Activated T-helper 2 cell treated with anti-CD3 and anti-CD28 coated beads, Interferon-gamma antibody, Interleukin-2, Interleukin-4, amounts not matched to agents 10 μg/mL and 5 μg/mL and 100 μg/mL, durations not matched to agents 14 hours and 24 hours and 36 hours (primary cell): ENCODE results near the gene CMTM4. TPM values are rescaled to one million over a fixed set of nuclear protein-coding genes. Genes with fewer than 3 reads are reported as not detected.
"Not testable (repeated sequence)": the region's sequence is repeated elsewhere in the genome, so short reads cannot be mapped to it uniquely, and the experiment has no call there.

Experiments
- DNase-seq: peaks from one replicate; pipeline ENCODE4 v3.0.0; 2021; ENCODE audit warnings: low spot score
- H3K27ac Mint-ChIP-seq: one replicate; pipeline ENCODE4 v1.8.0; 2021; ENCODE audit warnings: mixed read lengths
- H3K27me3 Mint-ChIP-seq: one replicate; pipeline ENCODE4 v1.8.0; 2021; ENCODE audit warnings: low read depth, mixed read lengths
- H3K36me3 Mint-ChIP-seq: one replicate; pipeline ENCODE4 v1.8.0; 2021; ENCODE audit warnings: low read depth, mixed read lengths
- H3K4me1 Mint-ChIP-seq: one replicate; pipeline ENCODE4 v1.8.0; 2021; ENCODE audit warnings: low read depth, mixed read lengths
- H3K4me3 Mint-ChIP-seq: one replicate; pipeline ENCODE4 v1.8.0; 2021; ENCODE audit warnings: low read depth, mild to moderate bottlenecking, moderate library complexity, mixed read lengths
- H3K9me3 Mint-ChIP-seq: one replicate; pipeline ENCODE4 v1.8.0; 2021; ENCODE audit warnings: mixed read lengths
- intact Hi-C: fragments of 100-400 bp; cut with micrococcal nuclease; formaldehyde crosslinking; loops from one replicate; pipeline ENCODE4 v1.15.1; 2023
- total RNA-seq: library from RNA; stranded (reverse); gene quantifications from 2 replicates; pipeline ENCODE4 v1.2.3, GENCODE V29; 2022

The CMTM4 gene
- total RNA-seq, 1 donor from 2014 or later, result 4.0 TPM

DNA sequence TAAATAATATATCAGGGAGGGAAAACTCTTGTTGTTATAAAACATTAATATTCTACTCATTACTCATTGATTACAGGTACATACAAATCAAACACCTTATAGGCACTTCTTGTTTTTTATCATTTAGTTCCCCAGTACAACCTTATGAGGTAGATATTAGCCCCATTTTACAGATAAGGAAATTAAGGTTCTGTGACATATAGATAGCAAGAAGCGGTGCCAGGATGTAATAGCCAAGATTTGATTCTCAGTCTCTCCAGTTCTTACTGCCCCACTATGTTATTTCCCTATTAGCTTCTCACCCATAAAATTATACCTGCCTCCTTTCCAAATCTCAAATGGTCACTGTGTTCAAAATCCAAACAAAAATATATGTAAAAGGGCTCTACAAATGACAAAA, 55.2 kb downstream of the CMTM4 start:
- no peak for DNase-seq
- no peaks in the 10 kb centered on the region for H3K9me3 Mint-ChIP-seq
- no peaks in the 10 kb centered on the region for H3K4me1 Mint-ChIP-seq
- intact Hi-C loops, result no loop called here
- H3K27ac Mint-ChIP-seq, result no peak overlapping the region
- no peaks in the 10 kb centered on the region for H3K36me3 Mint-ChIP-seq
- peaks cover 15% of the 10 kb centered on the region for H3K27me3 Mint-ChIP-seq
- no peak overlapping the region for H3K4me3 Mint-ChIP-seq

DNA sequence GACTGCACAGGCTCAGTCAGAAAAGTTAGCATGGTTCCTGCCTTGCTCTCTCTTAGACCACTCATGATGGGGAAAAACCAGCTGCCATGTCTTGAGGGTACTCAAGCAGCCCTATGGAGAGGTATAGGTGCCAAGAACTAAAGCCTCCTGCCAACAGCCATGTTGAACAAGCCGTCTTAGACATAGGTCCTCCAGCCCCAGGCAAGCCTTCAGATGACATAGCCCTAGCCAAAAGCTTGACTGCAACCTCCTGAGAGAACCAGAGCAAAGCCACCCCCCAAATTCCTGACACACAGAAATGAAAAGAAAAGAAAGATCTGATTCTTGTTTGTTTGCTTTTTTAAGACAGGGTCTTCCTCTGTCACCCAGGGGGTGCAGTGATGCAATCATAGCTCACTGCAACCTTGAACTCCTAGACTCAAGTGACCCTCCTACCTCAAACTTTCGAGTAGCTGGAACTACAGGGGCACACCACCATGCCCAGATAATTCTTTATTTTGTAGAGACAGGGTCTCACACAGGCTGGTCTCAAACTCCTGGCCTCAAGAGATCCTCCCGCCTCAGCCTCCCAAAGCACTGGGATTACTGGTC, 55.7 kb downstream of the CMTM4 start:
- H3K36me3 Mint-ChIP-seq, result no peaks in the 10 kb centered on the region
- no peak for DNase-seq
- H3K4me3 Mint-ChIP-seq, result no peak overlapping the region
- no peaks in the 10 kb centered on the region for H3K9me3 Mint-ChIP-seq
- H3K27me3 Mint-ChIP-seq, result peaks cover 15% of the 10 kb centered on the region
- intact Hi-C loops, result no loop called here
- no peaks in the 10 kb centered on the region for H3K4me1 Mint-ChIP-seq
- H3K27ac Mint-ChIP-seq, result no peak overlapping the region

DNA sequence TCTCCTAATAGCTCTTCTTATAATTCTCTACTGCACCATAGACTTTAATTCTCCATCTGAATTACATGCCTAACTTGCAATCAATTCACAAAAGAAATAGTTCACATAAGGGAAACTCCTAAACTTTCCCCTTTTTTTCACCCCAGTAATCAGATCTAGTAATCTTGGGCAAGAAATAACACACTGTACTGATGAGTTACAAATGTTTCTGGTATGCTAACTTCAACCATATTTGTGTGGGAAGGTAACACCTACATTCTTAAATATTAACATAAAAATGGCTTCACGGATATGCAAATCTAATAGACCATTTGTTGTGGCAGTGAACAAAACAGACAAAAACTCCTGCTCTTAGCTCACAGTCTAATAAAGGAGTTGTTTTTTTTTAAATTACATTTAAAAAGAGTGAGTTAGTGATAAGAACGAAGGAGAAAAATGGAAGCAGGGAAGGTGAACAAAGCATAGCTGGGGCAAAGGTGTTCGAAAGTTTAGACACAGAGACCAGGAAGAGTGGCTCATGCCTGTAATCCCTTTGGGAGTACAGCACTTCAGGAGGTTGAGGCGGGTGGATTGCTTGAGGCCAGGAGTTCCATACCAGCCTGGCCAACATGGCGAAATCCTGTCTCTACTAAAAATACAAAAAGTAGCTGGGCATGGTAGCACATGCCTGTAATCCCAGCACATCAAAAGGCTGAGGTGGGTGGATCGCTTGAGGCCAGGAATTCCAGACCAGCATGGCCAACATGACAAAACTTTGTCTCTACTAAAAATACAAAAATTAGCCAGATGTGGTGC, 57.3 kb downstream of the CMTM4 start:
- Mint-ChIP-seq H3K27me3 (peaks cover 15% of the 10 kb centered on the region), H3K27ac (no peak overlapping the region), H3K4me3 (no peak overlapping the region), H3K4me1 (no peaks in the 10 kb centered on the region), H3K9me3 (no peaks in the 10 kb centered on the region), H3K36me3 (no peaks in the 10 kb centered on the region)
- intact Hi-C loops, result no loop called here
- DNase-seq, result no peak

DNA sequence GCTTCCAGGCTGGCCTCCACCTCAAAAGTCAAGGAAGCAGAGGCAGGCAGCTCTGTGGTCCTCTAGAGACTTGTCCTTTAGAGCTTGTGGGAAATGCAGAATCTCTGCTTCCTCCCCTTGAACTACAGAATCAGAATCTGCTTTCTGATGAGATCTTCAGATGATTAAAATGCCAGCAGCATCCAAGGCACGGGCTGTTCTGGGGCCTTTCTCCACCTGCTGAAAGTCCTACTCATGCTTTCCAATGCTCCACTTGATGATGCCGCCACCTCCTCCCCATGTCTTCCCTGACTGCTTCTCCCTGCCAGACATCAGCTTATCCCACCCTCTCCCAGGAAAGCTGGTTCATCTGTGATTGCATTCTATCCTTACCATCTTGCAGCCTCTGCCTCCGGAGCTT, 58.7 kb downstream of the CMTM4 start:
- peaks cover 15% of the 10 kb centered on the region for H3K27me3 Mint-ChIP-seq

DNA sequence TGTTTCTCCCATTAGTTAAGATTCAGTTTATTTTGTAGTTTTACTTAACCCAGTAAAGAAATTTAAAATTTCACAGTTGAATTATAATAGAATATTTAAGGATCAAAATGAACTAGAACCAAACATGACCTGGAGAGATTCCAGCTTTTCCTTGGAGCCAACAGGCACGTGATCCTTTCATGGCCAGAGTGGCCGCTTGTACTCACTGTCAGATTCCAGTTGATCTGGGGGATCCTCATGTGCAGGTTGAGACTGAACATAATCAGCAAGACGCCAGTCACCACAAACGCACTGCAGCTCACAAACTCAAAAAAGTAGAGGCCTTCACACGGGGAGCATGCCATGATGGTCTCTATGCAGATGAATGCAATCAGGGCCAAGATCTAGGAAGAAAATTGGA, 60.3 kb downstream of the CMTM4 start:
- no peaks in the 10 kb centered on the region for H3K9me3 Mint-ChIP-seq

More for the DNA sequence above, 58.7 kb downstream of the CMTM4 start:
- Mint-ChIP-seq H3K4me1 (no peaks in the 10 kb centered on the region), H3K4me3 (no peak overlapping the region), H3K27ac (no peak overlapping the region), H3K9me3 (no peaks in the 10 kb centered on the region), H3K36me3 (no peaks in the 10 kb centered on the region)
- intact Hi-C loops, result no loop called here
- no peak for DNase-seq

DNA sequence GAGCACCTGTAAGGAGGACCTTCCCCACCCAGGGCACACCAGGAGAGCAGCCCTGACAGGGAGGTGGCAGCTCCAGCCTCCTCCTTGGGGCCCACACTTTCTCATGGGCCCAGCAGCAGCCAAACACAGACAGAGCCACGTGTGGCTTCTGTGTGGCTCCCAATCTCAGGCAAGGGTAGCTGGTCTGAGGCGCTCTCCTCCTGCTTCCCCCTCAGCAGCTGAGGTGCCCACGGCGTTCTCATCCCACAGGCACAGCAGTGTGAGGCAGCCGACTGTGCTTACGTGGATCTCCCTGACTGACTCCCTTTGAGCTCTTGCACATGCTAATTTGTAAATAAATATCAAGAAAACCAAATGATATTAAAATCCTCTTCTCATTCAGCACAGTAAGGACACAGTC, 61.1 kb downstream of the CMTM4 start:
- H3K27me3 Mint-ChIP-seq, result peaks cover 5% of the 10 kb centered on the region
- DNase-seq, result no peak

More for the DNA sequence above, 60.3 kb downstream of the CMTM4 start:
- intact Hi-C loops, result no loop called here
- DNase-seq, result no peak
- no peaks in the 10 kb centered on the region for H3K4me1 Mint-ChIP-seq
- H3K27me3 Mint-ChIP-seq, result peaks cover 11% of the 10 kb centered on the region
- H3K4me3 Mint-ChIP-seq, result no peak overlapping the region
- no peak overlapping the region for H3K27ac Mint-ChIP-seq
- no peaks in the 10 kb centered on the region for H3K36me3 Mint-ChIP-seq

DNA sequence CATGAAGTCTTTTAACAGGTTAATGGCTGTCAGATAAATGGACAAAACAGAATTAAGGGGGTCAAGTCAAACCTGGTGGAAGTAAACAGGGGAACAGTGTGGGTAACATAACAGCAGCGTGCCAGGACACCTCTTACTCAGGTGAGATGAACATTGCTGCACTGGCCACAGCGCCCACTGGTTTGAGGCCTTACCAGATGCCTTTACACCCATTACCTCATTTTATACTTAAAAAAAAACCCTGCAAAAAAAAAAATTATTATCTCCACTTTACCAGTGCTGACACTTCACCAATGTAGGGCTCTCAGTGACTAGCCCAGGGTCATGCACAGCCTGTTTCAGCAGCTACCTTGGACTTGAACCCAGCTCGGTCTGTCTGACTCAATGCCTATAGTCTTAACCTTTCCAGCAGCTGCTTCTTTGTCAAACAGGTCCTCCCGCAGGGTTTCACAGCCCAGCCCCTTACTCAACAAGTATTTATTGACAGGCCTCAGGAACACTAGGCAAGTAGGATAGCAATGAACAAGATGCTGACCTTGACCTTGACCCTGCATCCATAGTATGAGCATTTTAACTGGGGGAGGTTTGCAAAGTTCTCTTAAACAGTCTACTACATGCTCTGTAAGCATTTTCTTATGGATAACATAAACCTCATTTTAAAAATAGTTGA, 61.9 kb downstream of the CMTM4 start:
- Mint-ChIP-seq H3K36me3 (no peaks in the 10 kb centered on the region), H3K27ac (no peak overlapping the region), H3K9me3 (no peaks in the 10 kb centered on the region), H3K4me3 (no peak overlapping the region), H3K27me3 (peaks cover 3% of the 10 kb centered on the region), H3K4me1 (no peaks in the 10 kb centered on the region)
- intact Hi-C loops, result no loop called here
- DNase-seq, result no peak

More for the DNA sequence above, 61.1 kb downstream of the CMTM4 start:
- intact Hi-C loops, result no loop called here
- no peaks in the 10 kb centered on the region for H3K36me3 Mint-ChIP-seq
- H3K9me3 Mint-ChIP-seq, result no peaks in the 10 kb centered on the region
- H3K27ac Mint-ChIP-seq, result no peak overlapping the region
- no peaks in the 10 kb centered on the region for H3K4me1 Mint-ChIP-seq
- H3K4me3 Mint-ChIP-seq, result no peak overlapping the region

DNA sequence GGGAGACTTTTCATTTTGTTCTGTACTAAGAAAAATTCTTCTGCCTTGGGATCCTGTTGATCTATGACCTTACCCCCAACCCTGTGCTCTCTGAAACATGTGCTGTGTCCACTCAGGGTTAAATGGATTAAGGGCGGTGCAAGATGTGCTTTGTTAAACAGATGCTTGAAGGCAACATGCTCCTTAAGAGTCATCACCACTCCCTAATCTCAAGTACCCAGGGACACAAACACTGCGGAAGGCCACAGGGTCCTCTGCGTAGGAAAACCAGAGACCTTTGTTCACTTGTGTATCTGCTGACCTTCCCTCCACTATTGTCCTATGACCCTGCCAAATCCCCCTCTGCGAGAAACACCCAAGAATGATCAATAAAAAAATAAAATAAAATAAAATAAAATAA, 65.0 kb downstream of the CMTM4 start:
- H3K36me3 Mint-ChIP-seq, H3K4me3 Mint-ChIP-seq, H3K27ac Mint-ChIP-seq, DNase-seq, intact Hi-C loops, H3K9me3 Mint-ChIP-seq, H3K4me1 Mint-ChIP-seq, H3K27me3 Mint-ChIP-seq: not testable (repeated sequence)

DNA sequence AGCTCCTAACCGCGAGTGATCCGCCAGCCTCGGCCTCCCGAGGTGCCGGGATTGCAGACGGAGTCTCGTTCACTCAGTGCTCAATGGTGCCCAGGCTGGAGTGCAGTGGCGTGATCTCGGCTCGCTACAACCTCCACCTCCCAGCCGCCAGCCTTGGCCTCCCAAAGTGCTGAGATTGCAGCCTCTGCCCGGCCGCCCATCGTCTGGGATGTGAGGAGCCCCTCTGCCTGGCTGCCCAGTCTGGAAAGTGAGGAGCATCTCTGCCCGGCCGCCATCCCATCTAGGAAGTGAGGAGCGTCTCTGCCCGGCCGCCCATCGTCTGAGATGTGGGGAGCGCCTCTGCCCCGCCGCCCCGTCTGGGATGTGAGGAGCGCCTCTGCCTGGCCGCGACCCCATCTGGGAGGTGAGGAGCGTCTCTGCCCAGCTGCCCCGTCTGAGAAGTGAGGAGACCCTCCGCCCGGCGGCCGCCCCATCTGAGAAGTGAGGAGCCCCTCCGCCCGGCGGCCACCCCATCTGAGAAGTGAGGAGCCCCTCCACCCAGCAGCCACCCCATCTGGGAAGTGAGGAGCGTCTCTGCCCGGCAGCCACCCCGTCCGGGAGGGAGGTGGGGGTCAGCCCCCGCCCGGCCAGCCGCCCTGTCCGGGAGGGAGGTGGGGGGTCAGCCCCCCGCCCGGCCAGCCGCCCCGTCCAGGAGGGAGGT, 65.8 kb downstream of the CMTM4 start:
- H3K27ac Mint-ChIP-seq, H3K36me3 Mint-ChIP-seq, H3K4me3 Mint-ChIP-seq, DNase-seq, intact Hi-C loops, H3K9me3 Mint-ChIP-seq, H3K27me3 Mint-ChIP-seq, H3K4me1 Mint-ChIP-seq: not testable (repeated sequence)

DNA sequence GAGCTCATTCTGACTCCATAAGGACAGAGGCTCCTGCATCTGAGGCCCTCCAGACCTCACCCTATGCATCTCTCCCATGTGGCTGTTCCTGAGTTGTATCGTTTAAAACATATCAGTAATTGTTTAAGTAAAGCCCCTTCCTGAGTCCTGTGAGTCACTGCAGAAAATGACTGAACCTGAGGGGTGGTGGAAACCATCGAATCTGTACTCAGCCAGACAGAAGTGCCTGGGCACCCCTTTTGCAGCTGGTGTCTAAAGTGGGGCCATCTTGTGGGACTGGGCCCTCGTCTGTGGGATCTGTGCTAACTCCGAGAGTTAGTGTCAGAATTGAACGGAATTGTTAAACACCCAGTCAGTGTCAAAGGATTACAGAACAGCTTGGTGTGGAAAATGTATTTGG, 66.7 kb downstream of the CMTM4 start:
- Mint-ChIP-seq H3K9me3 (no peaks in the 10 kb centered on the region), H3K27ac (no peak overlapping the region), H3K36me3 (no peaks in the 10 kb centered on the region), H3K4me3 (no peak overlapping the region), H3K4me1 (no peaks in the 10 kb centered on the region), H3K27me3 (no peaks in the 10 kb centered on the region)
- intact Hi-C loops, result no loop called here
- no peak for DNase-seq

DNA sequence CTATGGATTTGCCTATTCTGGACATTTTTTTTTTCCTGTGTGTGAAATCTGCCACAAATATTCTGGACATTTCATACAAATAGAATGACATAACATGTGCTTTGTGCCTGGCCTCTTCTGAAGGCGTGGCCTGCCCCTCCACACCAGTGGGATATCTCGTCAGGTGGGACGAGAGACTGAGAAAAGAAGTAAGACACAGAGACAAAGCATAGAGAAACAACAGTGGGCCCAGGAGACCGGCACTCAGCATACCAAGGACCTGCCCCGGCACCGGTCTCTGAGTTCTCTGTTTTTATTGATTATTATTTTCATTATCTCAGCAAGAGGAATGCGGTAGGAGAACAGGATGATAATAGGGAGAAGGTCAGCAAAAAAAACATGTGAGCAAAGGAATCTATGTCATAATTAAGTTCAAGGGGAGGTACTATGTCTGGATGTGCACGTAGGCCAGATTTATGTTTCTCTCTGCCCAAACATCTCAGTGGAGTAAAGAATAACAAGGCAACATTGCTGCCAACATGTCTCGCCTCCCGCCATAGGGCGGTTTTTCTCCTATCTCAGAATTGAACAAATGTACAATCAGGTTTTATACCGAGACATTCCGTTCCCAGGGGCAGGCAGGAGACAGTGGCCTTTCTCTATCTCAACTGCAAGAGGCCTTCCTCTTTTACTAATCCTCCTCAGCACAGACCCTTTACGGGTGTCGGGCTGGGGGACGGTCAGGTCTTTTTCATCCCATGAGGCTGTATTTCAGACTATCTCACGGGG, 68.7 kb downstream of the CMTM4 start:
- H3K27me3 Mint-ChIP-seq, H3K9me3 Mint-ChIP-seq, DNase-seq, H3K4me3 Mint-ChIP-seq, H3K4me1 Mint-ChIP-seq, intact Hi-C loops, H3K27ac Mint-ChIP-seq, H3K36me3 Mint-ChIP-seq: not testable (repeated sequence)

DNA sequence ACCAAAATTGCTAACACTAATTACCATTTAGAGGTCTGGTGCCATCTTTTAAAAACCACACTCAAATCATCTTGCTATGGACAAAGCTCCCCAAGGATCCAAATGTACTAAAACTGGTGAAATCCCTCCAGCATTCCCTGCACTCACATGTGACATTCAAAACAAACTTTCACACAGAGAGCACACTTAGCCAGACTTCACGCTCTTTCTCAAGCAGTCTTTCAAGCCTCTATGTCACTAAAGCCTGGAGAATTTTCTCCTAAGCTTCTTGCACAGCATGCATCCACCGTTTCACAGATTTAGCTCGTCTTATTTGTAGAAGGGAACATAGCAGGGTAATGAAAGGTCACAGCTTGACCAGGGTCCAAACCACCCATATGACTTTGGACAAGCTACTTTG, 72.8 kb downstream of the CMTM4 start:
- Mint-ChIP-seq H3K27ac (no peak overlapping the region), H3K36me3 (no peaks in the 10 kb centered on the region), H3K27me3 (no peaks in the 10 kb centered on the region), H3K4me3 (no peak overlapping the region), H3K9me3 (no peaks in the 10 kb centered on the region), H3K4me1 (peaks cover 3% of the 10 kb centered on the region)
- intact Hi-C loops, result no loop called here
- no peak for DNase-seq
